ENCODE results near the gene FHOD1.

FHOD1 gene

GRCh38 chr16:67212766-67213165, 34.5 kb downstream of the FHOD1 start:
- no peak for TF ChIP-seq CTCF (IDR thresholded peaks at IDR 0.05; ENCODE audit: insufficient read depth, low read depth, low read length, missing control alignments)
- H3K4me3 ChIP-seq (ENCODE audit: low read length), result no peak overlapping the region
- DNase-seq (ENCODE audit: low read depth), result peak; percentile 84

- no peak overlapping the region for H3K4me3 ChIP-seq (ENCODE audit: low read length)
- TF ChIP-seq CTCF (IDR thresholded peaks at IDR 0.05; ENCODE audit: insufficient read depth, low read depth, low read length, missing control alignments), result no peak
- DNase-seq (ENCODE audit: low read depth), result no peak
Measured at GRCh38 chr16:67211674-67212073, 35.6 kb downstream of the FHOD1 start.

DNA sequence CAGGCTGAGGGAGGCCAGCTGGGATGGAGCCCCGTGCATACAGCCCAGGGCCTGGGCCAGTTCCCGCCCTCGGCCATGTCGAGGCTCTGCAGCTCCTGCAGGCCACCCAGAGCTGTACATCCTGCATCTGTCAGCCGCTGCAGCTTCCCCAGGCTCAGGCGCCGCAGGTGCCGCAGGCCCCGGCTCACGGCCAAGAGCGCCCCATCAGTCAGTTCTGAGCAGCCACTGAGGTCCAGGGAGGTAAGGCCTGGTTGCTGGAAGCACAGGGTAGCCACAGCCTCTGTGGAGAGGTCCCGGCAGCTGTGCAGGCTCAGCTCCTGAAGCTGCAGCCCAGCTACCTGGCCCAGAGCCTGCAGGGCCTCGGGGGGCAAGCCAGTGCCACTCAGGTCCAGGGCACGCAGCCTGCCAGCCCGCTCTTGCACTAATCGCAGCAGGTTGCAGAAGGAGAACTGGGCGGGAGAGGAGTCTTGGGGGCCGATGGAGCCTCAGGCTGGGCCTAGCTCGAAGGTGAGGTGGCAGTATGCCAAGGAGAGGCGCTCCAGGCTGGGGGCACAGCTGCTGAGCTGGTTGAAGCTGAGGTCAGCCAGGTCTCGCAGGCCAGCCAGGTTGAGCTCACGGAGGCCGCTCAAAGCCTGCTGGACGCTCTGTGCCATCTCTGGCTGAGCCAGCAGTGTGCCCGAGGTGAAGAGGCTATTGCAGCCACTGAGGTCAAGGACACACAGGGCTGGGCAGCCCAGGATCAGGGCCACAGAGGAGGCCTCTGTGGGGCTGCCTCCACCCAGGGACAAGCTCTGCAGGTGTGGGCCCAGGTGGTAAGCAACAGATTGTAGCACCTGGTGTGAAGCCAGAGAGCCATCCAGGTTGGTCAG, 37.0 kb downstream of the FHOD1 start:
- TF ChIP-seq CTCF (IDR thresholded peaks at IDR 0.05; ENCODE audit: insufficient read depth, low read depth, low read length, missing control alignments), result no peak
- no peak overlapping the region for H3K4me3 ChIP-seq (ENCODE audit: low read length)
- DNase-seq (ENCODE audit: low read depth), result no peak

- H3K4me3 ChIP-seq (ENCODE audit: low read length), result no peak overlapping the region
- TF ChIP-seq CTCF (IDR thresholded peaks at IDR 0.05; ENCODE audit: insufficient read depth, low read depth, low read length, missing control alignments), result no peak
Measured at GRCh38 chr16:67209565-67209964, 37.7 kb downstream of the FHOD1 start.

DNA sequence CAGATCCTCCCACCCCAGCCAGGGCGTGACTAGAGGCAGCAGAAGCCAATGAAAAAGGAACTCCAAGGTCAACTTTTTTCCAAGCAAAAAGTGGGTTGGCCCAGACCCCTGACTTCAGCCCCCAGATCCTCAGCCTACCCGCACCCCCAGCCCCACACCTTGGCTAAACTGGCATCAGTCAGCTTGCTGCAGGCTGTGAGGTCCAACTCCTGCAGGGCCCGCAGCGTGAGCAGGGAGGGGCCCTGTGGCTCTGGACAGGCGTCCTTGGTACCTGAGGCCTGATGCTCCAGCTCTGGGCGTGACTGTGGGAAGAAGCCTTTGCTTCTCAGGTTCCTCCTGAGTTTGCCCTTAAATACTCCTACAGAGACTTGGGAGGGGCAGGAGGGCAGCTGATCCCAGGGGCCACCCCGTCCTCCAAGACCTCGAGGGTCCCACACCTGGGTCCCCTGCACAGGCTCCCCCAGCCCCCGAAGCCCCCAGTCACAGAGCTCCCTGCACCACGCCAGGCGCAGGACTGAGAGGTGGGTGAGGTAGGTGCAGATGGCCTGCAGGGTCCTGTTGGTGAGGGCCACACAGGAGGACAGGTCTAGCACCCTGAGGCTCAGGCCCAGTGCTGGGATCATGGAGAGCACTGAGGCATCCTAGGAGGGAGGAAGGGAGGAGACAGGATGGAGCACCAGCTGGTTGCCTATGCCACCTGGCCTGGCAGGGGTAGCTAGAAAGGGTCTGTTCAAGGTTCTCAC, 39.0 kb downstream of the FHOD1 start:
- TF ChIP-seq CTCF (IDR thresholded peaks at IDR 0.05; ENCODE audit: insufficient read depth, low read depth, low read length, missing control alignments), result no peak
- DNase-seq (ENCODE audit: low read depth), result no peak
- no peak overlapping the region for H3K4me3 ChIP-seq (ENCODE audit: low read length)

More at GRCh38 chr16:67209565-67209964, 37.7 kb downstream of the FHOD1 start:
- DNase-seq (ENCODE audit: low read depth), result no peak

GRCh38 chr16:67207249-67208091, 39.8 kb downstream of the FHOD1 start:
- no peak for TF ChIP-seq CTCF (IDR thresholded peaks at IDR 0.05; ENCODE audit: insufficient read depth, low read depth, low read length, missing control alignments)
- DNase-seq (ENCODE audit: low read depth), result peak; percentile 73
- H3K4me3 ChIP-seq (ENCODE audit: low read length), result no peak overlapping the region

Data from epithelial cell of esophagus (primary cell).